HUES64 (cell line): ENCODE results near the gene CRTAC1.

Source experiments
- H3K27ac ChIP-seq: 2 replicates; pipeline ENCODE4 v1.7.0; 2013; ENCODE audit warnings: low read depth, low read length, inconsistent platforms
- H3K27me3 ChIP-seq: 2 replicates; pipeline ENCODE4 v1.6.1; 2013; ENCODE audit warnings: mild to moderate bottlenecking, low read length; ENCODE audit not compliant: insufficient read depth
- H3K36me3 ChIP-seq: 2 replicates; pipeline ENCODE4 v1.6.1; 2013; ENCODE audit warnings: mild to moderate bottlenecking, low read length; ENCODE audit not compliant: insufficient read depth
- H3K4me1 ChIP-seq: 2 replicates; pipeline ENCODE4 v1.6.1; 2013; ENCODE audit warnings: mild to moderate bottlenecking, low read length, moderate library complexity; ENCODE audit not compliant: insufficient read depth
- H3K4me3 ChIP-seq: 2 replicates; pipeline ENCODE4 v1.5.1; 2013; ENCODE audit warnings: mild to moderate bottlenecking, low read length, moderate library complexity
- H3K9ac ChIP-seq: 2 replicates; pipeline ENCODE4 v1.6.1; 2013; ENCODE audit warnings: mild to moderate bottlenecking, low read depth, low read length
- H3K9me3 ChIP-seq: 2 replicates; pipeline ENCODE4 v1.6.1; 2013; ENCODE audit warnings: low read depth, low read length; ENCODE audit not compliant: insufficient read depth
- WGBS: fragments of 150-250, 120-280 bp; methylation state at CpG from one replicate; pipeline ENCODE4 v1.1.7; 2013; ENCODE audit warnings: missing lambda C conversion rate; 5-methylcytosine and 5-hydroxymethylcytosine counted together

Gene CRTAC1

DNA sequence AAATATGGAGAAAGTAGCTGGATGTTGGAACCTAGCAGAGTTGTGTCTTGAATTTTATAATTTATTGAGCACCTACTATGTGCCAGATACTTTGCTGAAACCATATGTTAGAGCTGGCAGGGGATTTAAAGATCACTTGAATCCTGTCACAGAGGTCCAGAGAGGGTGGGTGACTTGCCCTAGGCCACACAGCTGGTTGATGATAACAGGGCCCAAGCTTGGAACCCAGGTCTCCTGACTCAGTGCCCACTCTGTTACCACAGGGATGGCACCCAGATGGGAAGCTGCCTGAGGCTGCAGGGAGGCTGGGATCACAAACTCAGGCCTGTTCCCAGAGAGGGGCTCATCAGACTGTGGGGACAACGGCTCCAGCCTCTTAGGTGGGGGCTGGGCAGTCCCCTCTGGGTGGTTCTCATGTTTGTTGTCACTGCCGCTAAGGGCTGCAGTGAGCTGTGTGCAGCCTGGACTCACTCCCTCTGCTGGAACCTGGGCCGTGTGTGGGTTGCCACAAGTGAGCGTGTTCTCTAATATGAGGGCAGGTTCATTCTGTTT, 162.2 kb downstream of the CRTAC1 start:
- Histone ChIP-seq H3K36me3 (no peaks in the 10 kb centered on the region), H3K4me3 (no peak overlapping the region), H3K9ac (no peak overlapping the region), H3K27me3 (no peaks in the 10 kb centered on the region), H3K9me3 (no peaks in the 10 kb centered on the region), H3K4me1 (peaks cover 8% of the 10 kb centered on the region), H3K27ac (no peak overlapping the region)
- 92% methylated on average over 4 of the region's 4 CpGs for WGBS

DNA sequence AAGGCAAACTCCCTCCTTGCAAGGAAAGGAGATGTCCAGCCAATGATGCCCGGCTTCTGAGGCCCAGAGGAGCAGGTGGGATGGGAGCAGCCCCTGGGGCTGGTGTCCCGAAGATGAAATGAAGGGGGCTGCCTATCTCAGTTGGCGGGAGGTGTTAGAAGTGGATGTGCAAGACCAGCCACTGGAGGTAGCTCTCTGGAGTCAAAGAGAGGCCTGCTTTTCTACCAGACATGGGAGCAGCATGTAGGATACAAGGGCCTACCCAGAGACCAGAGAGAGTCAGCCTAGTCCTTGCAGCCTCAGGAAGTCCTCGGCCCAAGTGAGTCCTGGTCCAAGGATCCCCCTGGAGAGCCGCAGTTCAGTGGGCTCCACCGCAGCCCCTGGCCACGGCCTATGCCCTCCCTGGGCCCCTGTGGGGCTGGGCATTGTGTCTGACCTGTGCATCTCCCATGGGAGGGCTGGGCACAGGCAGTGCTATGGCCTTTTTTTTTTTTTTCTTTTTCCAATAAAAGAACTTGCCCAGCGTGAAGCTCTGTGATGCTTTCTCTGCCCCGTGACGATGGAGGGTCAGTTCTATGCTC, 163.1 kb downstream of the CRTAC1 start:
- H3K36me3 ChIP-seq: no peaks in the 10 kb centered on the region
- WGBS: 91% methylated on average over 10 of the region's 10 CpGs
- H3K4me3 ChIP-seq: no peak overlapping the region
- H3K27ac ChIP-seq: no peak overlapping the region
- H3K4me1 ChIP-seq: peaks cover 11% of the 10 kb centered on the region
- no peaks in the 10 kb centered on the region for H3K9me3 ChIP-seq
- no peaks in the 10 kb centered on the region for H3K27me3 ChIP-seq
- H3K9ac ChIP-seq: no peak overlapping the region

DNA sequence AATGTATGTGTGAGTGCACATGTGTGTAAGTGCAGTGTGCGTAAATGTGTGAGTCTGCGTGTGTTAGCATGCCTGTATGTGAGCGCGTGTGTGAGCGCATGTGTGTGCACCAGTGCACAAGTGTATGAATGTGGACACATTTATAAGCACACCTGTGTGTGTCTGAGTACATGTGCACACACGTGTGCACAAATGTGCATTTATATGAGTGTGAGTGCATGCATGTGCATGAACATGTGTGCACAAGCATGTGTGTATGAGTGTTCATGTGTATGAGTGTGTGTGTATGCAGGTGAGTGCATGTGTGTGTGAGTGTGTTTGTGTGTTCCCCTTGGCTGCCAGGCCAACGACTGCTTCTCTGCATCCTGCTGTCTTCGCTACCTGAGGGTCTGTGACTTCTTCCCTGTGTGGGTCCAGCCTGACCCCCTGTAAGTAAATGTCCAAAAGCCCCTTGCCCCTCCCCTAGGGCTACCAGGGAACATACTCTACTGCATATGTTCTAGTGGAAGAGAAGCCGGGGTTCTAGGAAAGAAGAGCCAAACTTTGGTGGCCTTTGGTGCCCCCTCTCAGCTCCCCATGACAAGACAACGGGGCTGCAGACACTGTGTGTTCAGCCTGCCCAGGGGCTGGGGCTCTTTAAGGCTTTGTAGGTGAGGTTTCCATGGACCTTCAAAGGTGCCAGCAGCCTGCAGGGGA, 163.7 kb downstream of the CRTAC1 start:
- no peaks in the 10 kb centered on the region for H3K27me3 ChIP-seq
- H3K36me3 ChIP-seq: no peaks in the 10 kb centered on the region
- no peak overlapping the region for H3K9ac ChIP-seq
- WGBS: 94% methylated on average over 10 of the region's 10 CpGs
- H3K9me3 ChIP-seq: no peaks in the 10 kb centered on the region
- H3K4me1 ChIP-seq: peaks cover 16% of the 10 kb centered on the region
- H3K27ac ChIP-seq: no peak overlapping the region
- no peak overlapping the region for H3K4me3 ChIP-seq

DNA sequence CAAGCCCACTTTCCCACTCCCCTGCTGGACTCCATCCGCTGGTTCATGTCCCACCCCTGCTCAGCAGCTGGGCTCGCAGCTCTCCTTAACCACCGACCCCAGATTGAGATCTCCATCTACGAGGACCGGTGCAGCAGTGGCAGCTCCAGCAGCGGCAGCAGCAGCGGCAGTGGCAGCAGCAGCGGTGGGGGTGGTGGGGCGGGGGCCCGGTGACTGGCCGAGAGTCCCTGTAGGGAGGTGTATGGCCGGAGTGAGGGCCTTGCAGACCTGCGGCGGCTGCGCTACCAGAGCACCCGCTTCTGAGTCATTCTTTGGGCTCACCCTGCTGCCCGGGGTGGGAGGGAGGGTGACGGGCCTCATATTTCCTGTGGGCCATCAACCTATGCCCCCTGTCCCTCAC, 164.9 kb downstream of the CRTAC1 start:
- WGBS: 76% methylated on average over 18 of the region's 18 CpGs
- Histone ChIP-seq H3K9ac (no peak overlapping the region), H3K9me3 (no peaks in the 10 kb centered on the region), H3K36me3 (no peaks in the 10 kb centered on the region), H3K4me1 (peaks cover 23% of the 10 kb centered on the region), H3K27me3 (no peaks in the 10 kb centered on the region), H3K4me3 (no peak overlapping the region), H3K27ac (no peak overlapping the region)

DNA sequence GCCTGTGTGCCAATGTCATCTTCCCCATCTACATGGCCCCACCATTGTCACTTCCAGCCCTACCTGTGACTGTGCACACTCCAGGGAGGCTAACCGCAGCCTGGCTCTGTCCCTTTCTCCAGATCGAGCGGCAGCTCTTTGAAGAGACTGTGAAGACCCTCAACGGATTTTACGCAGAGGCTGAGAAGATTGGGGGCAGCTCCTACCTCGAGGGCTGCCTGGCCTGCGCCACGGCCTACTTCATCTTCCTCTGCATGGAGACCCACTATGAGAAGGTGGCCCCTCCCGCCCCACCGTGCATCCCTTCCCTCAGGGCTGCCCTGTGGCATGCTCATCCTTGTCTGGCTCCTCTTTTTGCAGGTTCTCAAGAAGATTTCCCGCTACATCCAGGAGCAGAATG, 166.6 kb downstream of the CRTAC1 start:
- no peak overlapping the region for H3K9ac ChIP-seq
- H3K27ac ChIP-seq: no peak overlapping the region
- WGBS: 92% methylated on average over 11 of the region's 11 CpGs
- no peak overlapping the region for H3K4me3 ChIP-seq
- no peaks in the 10 kb centered on the region for H3K9me3 ChIP-seq
- no peaks in the 10 kb centered on the region for H3K27me3 ChIP-seq
- peaks cover 23% of the 10 kb centered on the region for H3K4me1 ChIP-seq
- no peaks in the 10 kb centered on the region for H3K36me3 ChIP-seq

DNA sequence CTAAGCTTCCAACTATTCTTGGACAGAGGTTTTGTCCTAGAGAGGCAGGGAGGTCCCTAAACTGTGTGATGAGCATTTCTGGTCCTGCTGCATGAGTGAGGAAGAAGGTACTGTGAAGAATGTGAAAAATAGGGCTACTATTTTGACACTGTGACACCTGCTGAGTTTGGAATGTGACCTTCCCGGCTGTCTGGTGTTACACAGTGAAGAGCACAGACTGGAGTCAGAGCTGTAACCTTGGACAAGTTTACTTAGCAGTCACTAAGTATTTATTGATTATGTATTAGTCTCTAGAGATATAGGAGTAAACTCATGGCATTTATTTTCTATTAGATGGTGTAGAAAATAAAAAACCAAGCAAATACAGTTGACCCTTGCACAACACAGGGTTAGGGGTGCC, 168.5 kb downstream of the CRTAC1 start:
- no peak overlapping the region for H3K27ac ChIP-seq
- no peaks in the 10 kb centered on the region for H3K27me3 ChIP-seq
- H3K36me3 ChIP-seq: no peaks in the 10 kb centered on the region
- H3K4me1 ChIP-seq: peaks cover 19% of the 10 kb centered on the region
- H3K4me3 ChIP-seq: no peak overlapping the region
- WGBS: 7% methylated on average over 1 of the region's 1 CpG
- H3K9ac ChIP-seq: no peak overlapping the region
- H3K9me3 ChIP-seq: no peaks in the 10 kb centered on the region

DNA sequence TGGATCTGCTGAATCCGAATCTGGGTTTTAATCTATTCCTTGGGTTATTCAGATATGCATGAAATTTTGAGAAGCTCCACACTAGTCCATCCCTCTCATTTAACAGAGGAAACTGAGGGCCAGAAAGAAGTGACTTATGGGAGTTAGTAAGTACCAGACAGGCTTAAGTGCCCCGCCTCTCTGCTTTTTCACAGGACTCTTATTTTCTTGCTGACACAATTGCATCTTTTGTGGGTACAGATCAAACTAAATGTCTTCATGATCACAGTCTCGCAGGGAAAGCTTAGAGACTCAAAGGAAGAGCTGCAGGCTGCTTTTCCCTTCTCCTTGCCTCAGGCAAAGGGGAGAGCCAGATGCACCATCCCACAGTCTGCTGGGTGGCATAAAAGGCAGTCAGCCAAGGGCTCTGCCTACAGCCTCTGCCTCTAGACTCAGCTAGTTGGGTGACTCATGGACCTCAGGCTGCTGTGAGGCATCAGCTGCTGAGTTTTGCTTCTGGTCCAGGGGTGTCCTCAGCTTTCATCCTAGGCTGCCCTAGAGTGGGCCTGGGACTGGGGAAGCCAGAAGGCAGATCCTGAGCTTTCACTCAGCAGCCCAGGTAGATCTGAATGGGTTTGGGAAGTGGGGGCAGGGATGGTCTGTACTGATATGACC, 169.2 kb downstream of the CRTAC1 start:
- 74% methylated on average over 3 of the region's 3 CpGs for WGBS

DNA sequence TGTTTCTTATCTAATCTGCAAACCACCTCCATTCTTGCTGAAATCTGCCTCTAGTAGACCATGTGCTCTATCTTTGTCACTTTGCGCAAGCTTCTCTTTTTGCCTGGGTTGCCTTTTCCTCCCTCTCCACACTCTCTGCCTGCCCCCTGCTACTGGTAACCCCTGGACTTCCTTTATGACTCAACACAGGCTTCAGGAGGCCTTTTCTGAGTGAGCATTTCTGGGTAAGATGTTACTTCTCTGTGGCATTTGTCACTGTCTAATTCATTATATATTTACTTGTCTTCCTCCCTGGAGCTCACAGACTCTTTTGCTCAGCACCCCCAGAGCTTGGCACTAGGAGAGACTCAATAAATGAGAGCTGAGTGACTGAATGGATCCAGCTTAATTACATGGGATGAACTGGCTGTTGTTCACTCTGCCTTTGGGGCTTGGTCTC, 172.4 kb downstream of the CRTAC1 start:
- no peaks in the 10 kb centered on the region for H3K9me3 ChIP-seq
- WGBS: 92% methylated on average over 1 of the region's 1 CpG
- no peak overlapping the region for H3K9ac ChIP-seq
- H3K27me3 ChIP-seq: peaks cover 8% of the 10 kb centered on the region; the same call in 1 of the 2 replicates
- no peak overlapping the region for H3K4me3 ChIP-seq
- H3K27ac ChIP-seq: no peak overlapping the region
- H3K36me3 ChIP-seq: no peaks in the 10 kb centered on the region
- peaks cover 19% of the 10 kb centered on the region for H3K4me1 ChIP-seq

More for the DNA sequence above, 169.2 kb downstream of the CRTAC1 start:
- Histone ChIP-seq H3K27ac (no peak overlapping the region), H3K27me3 (no peaks in the 10 kb centered on the region), H3K4me3 (no peak overlapping the region), H3K9ac (no peak overlapping the region), H3K36me3 (no peaks in the 10 kb centered on the region), H3K4me1 (peaks cover 19% of the 10 kb centered on the region), H3K9me3 (no peaks in the 10 kb centered on the region)

DNA sequence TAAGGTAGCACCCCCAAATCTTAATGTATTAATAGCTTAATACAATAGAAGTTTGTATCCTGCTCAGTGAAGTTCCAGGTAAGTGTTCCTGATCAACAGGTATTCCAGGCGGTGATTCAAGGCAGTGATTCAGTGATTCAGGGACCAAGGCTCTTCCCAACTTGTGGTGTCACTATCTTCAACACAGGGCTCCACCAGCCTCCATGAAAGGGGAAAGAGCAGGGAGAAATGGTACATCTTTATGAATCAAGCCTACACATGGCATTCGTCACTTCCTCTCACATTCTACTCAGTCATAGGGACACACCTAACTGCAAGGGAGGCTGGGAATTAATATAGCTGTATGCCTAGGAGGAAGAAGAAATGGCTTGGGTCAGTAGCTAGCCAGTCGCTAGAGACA, 175.7 kb downstream of the CRTAC1 start:
- no peaks in the 10 kb centered on the region for H3K9me3 ChIP-seq
- no peaks in the 10 kb centered on the region for H3K4me1 ChIP-seq
- H3K36me3 ChIP-seq: no peaks in the 10 kb centered on the region
- no peak overlapping the region for H3K4me3 ChIP-seq
- H3K27me3 ChIP-seq: peaks cover 30% of the 10 kb centered on the region
- 85% methylated on average over 2 of the region's 3 CpGs for WGBS
- H3K9ac ChIP-seq: no peak overlapping the region
- H3K27ac ChIP-seq: no peak overlapping the region

DNA sequence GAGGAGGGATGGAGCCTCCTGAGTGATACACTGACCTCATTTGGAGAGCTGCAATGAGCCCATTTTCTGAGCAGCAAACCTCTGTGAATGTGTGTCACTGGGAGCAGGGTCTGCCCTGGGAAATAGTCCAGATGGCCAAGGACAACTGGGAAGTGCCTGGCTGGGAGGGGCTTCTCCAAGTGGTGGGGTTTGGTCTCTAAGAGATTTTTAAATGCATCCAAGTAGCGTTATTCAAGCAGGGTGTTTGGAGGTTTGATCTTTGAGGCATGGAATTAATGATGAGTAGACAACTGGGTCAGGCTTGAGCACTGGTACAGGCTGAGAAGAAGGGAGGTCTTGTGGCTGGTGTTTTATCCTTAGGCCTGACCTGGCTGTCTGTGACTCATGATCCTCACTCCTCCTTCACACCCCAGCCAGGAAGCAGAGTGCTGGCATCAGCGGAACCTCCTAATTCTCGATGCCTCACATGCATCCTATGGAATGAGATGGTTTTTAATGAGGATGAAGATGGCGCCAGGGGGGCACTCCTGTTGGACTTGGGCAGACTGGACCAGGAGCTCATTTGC, 177.5 kb downstream of the CRTAC1 start:
- no peak overlapping the region for H3K4me3 ChIP-seq
- WGBS: 91% methylated on average over 4 of the region's 4 CpGs
- peaks cover 44% of the 10 kb centered on the region for H3K27me3 ChIP-seq
- H3K9me3 ChIP-seq: no peaks in the 10 kb centered on the region
- H3K4me1 ChIP-seq: peaks cover 3% of the 10 kb centered on the region; the same call in 1 of the 2 replicates
- H3K27ac ChIP-seq: no peak overlapping the region
- H3K9ac ChIP-seq: no peak overlapping the region
- H3K36me3 ChIP-seq: no peaks in the 10 kb centered on the region

DNA sequence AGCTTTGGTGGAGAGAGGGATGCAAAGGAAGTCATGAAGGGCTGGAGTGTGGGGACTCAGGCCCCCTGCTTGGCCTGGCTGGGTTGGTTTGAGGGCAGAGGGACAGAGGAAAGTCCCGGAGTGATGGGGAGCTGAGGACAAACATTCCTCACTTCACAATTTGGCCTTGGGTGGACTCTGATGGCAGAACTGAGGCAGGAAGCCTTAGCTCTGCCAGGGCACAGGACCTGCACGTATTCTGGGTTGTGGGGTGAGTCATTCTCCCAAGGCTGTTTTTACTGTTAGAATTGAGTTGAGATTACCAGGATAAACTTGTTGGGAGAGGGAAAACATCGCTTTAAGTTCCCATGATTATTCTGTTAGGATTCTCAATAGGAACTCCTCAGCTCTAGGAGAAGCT, 178.1 kb downstream of the CRTAC1 start:
- 65% methylated on average over 3 of the region's 3 CpGs for WGBS
- no peak overlapping the region for H3K9ac ChIP-seq
- peaks cover 3% of the 10 kb centered on the region; the same call in 1 of the 2 replicates for H3K4me1 ChIP-seq
- H3K27ac ChIP-seq: no peak overlapping the region
- peaks cover 46% of the 10 kb centered on the region for H3K27me3 ChIP-seq
- H3K9me3 ChIP-seq: no peaks in the 10 kb centered on the region
- H3K4me3 ChIP-seq: no peak overlapping the region
- no peaks in the 10 kb centered on the region for H3K36me3 ChIP-seq
